GM13977 (cell line): ENCODE measurements around the gene KRT33B.

Experiments
- DNase-seq: peaks from one replicate; pipeline ENCODE4 v3.0.0; 2012; ENCODE audit warnings: low spot score
- in situ Hi-C: fragments of 300-500 bp; cut with MboI; formaldehyde crosslinking; loops from one replicate; pipeline ENCODE4 v1.12.0; 2022; ENCODE audit warnings: low sequenced_read_pairs, low pct_unique_long_range_greater_than_20kb, mixed read lengths, inconsistent platforms; ENCODE audit not compliant: unreplicated experiment
- TF ChIP-seq, protein P1 (sequence below): IDR thresholded peaks from 2 replicates; pipeline ENCODE4 v1.5.1; 2012; ENCODE audit warnings: mild to moderate bottlenecking, control low read depth; ENCODE audit not compliant: insufficient read depth; ENCODE audit errors: extremely low read depth, missing control alignments

KRT33B gene

DNA sequence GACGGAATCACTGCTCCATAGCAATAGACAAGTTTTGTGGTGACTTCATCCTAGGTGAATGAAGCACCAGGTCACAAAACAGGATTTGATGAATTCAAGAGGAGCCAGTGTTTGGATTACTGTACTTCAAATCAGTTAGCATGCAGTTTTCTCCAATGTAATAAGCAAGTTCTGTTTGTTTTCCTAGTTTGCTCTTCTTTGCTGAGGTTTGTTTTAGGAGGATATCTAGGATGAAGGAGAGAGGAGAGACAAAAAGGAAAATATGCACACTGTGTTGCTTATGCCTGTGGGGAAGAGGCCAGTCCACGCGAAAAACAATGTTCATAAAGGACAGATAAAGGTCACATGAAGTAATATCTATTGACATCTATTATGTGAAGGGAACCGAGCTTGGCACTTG lies 45.8 kb upstream of the KRT33B start:
- in situ Hi-C loops: no loop called here
- TF ChIP-seq, protein P1, sequence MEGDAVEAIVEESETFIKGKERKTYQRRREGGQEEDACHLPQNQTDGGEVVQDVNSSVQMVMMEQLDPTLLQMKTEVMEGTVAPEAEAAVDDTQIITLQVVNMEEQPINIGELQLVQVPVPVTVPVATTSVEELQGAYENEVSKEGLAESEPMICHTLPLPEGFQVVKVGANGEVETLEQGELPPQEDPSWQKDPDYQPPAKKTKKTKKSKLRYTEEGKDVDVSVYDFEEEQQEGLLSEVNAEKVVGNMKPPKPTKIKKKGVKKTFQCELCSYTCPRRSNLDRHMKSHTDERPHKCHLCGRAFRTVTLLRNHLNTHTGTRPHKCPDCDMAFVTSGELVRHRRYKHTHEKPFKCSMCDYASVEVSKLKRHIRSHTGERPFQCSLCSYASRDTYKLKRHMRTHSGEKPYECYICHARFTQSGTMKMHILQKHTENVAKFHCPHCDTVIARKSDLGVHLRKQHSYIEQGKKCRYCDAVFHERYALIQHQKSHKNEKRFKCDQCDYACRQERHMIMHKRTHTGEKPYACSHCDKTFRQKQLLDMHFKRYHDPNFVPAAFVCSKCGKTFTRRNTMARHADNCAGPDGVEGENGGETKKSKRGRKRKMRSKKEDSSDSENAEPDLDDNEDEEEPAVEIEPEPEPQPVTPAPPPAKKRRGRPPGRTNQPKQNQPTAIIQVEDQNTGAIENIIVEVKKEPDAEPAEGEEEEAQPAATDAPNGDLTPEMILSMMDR: no peak
- DNase-seq: no peak

GRCh38 chr17:41413982-41414381 lies 44.4 kb upstream of the KRT33B start:
- DNase-seq: no peak
- in situ Hi-C loops: no loop called here

DNA sequence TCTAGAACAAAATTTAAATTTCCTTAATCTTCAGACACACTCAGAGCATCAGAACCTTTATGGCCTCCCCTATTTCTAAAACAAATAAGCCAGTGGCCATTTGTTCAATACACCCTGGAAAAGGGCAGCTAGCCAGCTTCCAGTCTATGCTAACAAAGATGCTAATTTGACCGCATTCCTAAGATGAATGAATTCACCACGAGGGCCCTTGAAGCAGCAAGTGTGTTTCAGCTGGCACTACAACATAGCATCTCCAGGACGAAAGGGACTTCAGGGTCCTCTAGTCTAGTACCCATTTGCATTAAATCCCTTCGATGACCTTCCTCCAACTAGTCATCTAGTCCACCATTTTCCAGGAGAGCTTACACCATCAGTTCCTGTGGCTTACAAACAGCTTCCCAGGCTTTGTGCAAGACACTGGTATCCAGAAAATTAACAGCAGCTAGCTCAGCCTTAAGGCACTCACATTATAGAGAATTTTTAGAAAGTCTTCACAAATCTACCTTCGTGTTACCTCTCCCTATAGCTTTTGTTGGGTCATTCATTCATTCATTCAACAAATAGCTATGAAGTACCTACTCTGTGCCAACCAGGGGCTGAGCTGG lies 43.8 kb upstream of the KRT33B start:
- DNase-seq: no peak
- TF ChIP-seq, protein P1: no peak
- in situ Hi-C loops: no loop called here

More at GRCh38 chr17:41413982-41414381, 44.4 kb upstream of the KRT33B start:
- TF ChIP-seq, protein P1: no peak

GRCh38 chr17:41411072-41411840 lies 41.6 kb upstream of the KRT33B start:
- in situ Hi-C loops: no loop called here

GRCh38 chr17:41407226-41407625 lies 37.6 kb upstream of the KRT33B start:
- in situ Hi-C loops: no loop called here
- TF ChIP-seq, protein P1: no peak
- DNase-seq: no peak

More at GRCh38 chr17:41411072-41411840, 41.6 kb upstream of the KRT33B start:
- TF ChIP-seq, protein P1: no peak
- no peak for DNase-seq

GRCh38 chr17:41406205-41406604 lies 36.6 kb upstream of the KRT33B start:
- in situ Hi-C loops: no loop called here
- DNase-seq: no peak
- TF ChIP-seq, protein P1: no peak
